Measurements from ENCODE around the gene CDH4.

- TF ChIP-seq CTCF (optimal IDR thresholded peaks at IDR 0.05 in 1 of 3, IDR thresholded peaks at IDR 0.05 in 1 of 3, conservative IDR thresholded peaks at IDR 0.05 in 1 of 3; ENCODE audit: extremely low read depth in 1 of 3, insufficient read depth in 2 of 3, low read length in 3 of 3) (no peak), EZH2 (IDR thresholded peaks at IDR 0.05; ENCODE audit: low read length) (no peak)
These were observed 68.8 kb downstream of the CDH4 start for GRCh38 chr20:61320691-61321425.

All from keratinocyte (primary cell).